KMS-11 (cell line): Measurements from ENCODE around the gene CCBE1.
"Not testable (repeated sequence)": the region's sequence is repeated elsewhere in the genome, so short reads cannot be mapped to it uniquely, and the experiment has no call there.

ENCODE experiments used
- H2AFZ ChIP-seq: fragments of 200-600 bp; sonication (generic); 2 replicates; pipeline ENCODE4 v1.6.1; 2016; ENCODE audit warnings: antibody characterized with exemption, mixed run types, low read depth
- H3K27ac ChIP-seq: fragments of 200-600 bp; sonication (generic); 2 replicates; pipeline ENCODE4 v1.6.1; 2016; ENCODE audit warnings: mild to moderate bottlenecking, mixed run types
- H3K27me3 ChIP-seq: fragments of 200-600 bp; sonication (generic); 2 replicates; pipeline ENCODE4 v1.6.1; 2017; ENCODE audit warnings: mild to moderate bottlenecking, low read depth, mixed run types, moderate library complexity; ENCODE audit not compliant: insufficient read depth
- H3K36me3 ChIP-seq: fragments of 200-600 bp; sonication (generic); 2 replicates; pipeline ENCODE4 v1.6.1; 2017; ENCODE audit warnings: mild to moderate bottlenecking, mixed run types; ENCODE audit not compliant: insufficient read depth
- H3K4me1 ChIP-seq: fragments of 200-600 bp; sonication (generic); 2 replicates; pipeline ENCODE4 v1.6.1; 2016; ENCODE audit warnings: mild to moderate bottlenecking, low read depth, mixed run types; ENCODE audit not compliant: poor library complexity, severe bottlenecking
- H3K4me2 ChIP-seq: fragments of 200-600 bp; sonication (generic); 2 replicates; pipeline ENCODE4 v1.7.0; 2016; ENCODE audit warnings: mild to moderate bottlenecking, mixed run types
- H3K4me3 ChIP-seq: fragments of 200-600 bp; sonication (generic); IDR thresholded peaks from 2 replicates; pipeline ENCODE4 v1.6.1; 2017; ENCODE audit warnings: low read depth, low read length, mixed read lengths; ENCODE audit not compliant: insufficient read depth
- H3K79me2 ChIP-seq: fragments of 200-600 bp; sonication (generic); 2 replicates; pipeline ENCODE4 v1.6.1; 2016; ENCODE audit warnings: low read depth, mixed run types; ENCODE audit not compliant: insufficient read depth
- H3K9ac ChIP-seq: fragments of 200-600 bp; sonication (generic); 2 replicates; pipeline ENCODE4 v1.6.1; 2016; ENCODE audit warnings: mild to moderate bottlenecking, mixed run types
- H4K20me1 ChIP-seq: fragments of 200-600 bp; sonication (generic); 2 replicates; pipeline ENCODE4 v1.6.1; 2016; ENCODE audit warnings: mild to moderate bottlenecking, mixed run types; ENCODE audit not compliant: insufficient read depth
- TF ChIP-seq, protein P1 (sequence below): fragments of 200-600 bp; sonication (generic); conservative IDR thresholded peaks from 2 replicates; pipeline ENCODE4 v1.6.1; 2017; ENCODE audit warnings: low read depth, mild to moderate bottlenecking, antibody characterized with exemption, low read length, moderate library complexity, mixed read lengths

CCBE1 gene

DNA sequence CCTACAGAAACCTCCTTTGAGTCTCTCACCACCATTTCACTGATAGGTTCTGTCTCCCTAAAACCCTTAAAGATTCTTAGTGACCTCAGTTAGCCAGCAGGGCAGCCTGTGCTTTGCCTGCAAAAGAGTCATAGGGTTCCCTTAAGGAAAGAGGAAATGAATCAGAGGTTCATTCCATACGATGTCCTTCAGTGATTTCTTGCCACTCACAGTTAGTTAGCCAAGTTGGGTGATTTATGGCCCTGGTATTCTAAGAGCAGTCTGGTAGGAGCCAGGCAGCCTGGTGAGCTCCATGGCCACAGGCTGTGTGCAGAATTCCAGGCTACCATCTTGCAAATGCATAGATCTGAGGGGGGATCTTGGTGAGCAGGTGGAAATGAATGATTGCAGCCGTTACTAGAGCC, 18.7 kb upstream of the CCBE1 start:
- H3K4me1 ChIP-seq, result no peaks in the 10 kb centered on the region

DNA sequence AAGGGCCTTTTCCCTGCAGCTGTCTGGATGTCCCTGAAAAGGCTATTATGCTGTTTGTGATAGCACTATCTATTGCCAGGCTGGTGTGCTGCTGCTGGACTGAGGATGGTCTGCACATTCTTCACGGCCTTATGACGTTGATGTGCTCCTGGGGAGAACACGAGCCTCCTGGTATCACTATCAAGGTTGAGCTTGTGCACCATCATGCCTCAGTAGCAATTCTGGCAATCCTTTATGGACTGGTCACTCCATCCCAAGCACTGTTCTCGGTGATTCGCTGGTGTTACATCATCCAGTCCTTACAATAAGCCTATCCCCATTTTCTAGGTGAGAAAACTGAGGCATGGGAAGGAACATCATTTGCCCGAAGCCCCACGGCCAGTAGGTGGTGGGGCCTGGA, 18.2 kb upstream of the CCBE1 start:
- H3K4me1 ChIP-seq, result no peaks in the 10 kb centered on the region
- no peak overlapping the region for H3K4me2 ChIP-seq
- no peaks in the 10 kb centered on the region for H4K20me1 ChIP-seq
- H3K27ac ChIP-seq, result no peak overlapping the region
- H3K4me3 ChIP-seq, result no peak overlapping the region
- H3K79me2 ChIP-seq, result no peaks in the 10 kb centered on the region
- no peaks in the 10 kb centered on the region for H3K27me3 ChIP-seq
- H3K9ac ChIP-seq, result no peak overlapping the region
- no peak overlapping the region for H2AFZ ChIP-seq
- TF ChIP-seq, protein P1, sequence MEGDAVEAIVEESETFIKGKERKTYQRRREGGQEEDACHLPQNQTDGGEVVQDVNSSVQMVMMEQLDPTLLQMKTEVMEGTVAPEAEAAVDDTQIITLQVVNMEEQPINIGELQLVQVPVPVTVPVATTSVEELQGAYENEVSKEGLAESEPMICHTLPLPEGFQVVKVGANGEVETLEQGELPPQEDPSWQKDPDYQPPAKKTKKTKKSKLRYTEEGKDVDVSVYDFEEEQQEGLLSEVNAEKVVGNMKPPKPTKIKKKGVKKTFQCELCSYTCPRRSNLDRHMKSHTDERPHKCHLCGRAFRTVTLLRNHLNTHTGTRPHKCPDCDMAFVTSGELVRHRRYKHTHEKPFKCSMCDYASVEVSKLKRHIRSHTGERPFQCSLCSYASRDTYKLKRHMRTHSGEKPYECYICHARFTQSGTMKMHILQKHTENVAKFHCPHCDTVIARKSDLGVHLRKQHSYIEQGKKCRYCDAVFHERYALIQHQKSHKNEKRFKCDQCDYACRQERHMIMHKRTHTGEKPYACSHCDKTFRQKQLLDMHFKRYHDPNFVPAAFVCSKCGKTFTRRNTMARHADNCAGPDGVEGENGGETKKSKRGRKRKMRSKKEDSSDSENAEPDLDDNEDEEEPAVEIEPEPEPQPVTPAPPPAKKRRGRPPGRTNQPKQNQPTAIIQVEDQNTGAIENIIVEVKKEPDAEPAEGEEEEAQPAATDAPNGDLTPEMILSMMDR, result no peak
- H3K36me3 ChIP-seq, result no peaks in the 10 kb centered on the region

More for the DNA sequence above, 18.7 kb upstream of the CCBE1 start:
- Histone ChIP-seq H2AFZ (no peak overlapping the region), H3K4me2 (no peak overlapping the region), H3K27me3 (no peaks in the 10 kb centered on the region), H3K4me3 (no peak overlapping the region), H4K20me1 (no peaks in the 10 kb centered on the region), H3K79me2 (no peaks in the 10 kb centered on the region), H3K27ac (no peak overlapping the region), H3K36me3 (no peaks in the 10 kb centered on the region), H3K9ac (no peak overlapping the region)
- TF ChIP-seq, protein P1, result no peak

DNA sequence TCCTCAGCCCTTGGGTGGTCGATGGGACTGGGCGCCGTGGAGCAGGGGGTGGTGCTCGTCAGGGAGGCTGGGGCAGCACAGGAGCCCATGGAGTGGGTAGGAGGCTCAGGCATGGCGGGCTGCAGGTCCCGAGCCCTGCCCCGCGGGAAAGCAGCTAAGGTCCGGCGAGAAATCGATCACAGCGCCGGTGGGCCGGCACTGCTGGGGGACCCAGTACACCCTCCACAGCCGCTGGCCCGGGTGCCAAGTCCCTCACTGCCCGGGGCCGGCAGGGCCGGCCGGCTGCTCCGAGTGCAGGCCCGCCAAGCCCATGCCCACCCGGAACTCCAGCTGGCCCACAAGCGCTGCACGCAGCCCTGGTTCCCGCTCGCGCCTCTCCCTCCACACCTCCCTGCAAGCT, 16.9 kb upstream of the CCBE1 start:
- H3K4me3 ChIP-seq, H3K27ac ChIP-seq, H3K79me2 ChIP-seq, H4K20me1 ChIP-seq, H2AFZ ChIP-seq, H3K4me2 ChIP-seq, H3K27me3 ChIP-seq, H3K36me3 ChIP-seq, H3K9ac ChIP-seq, H3K4me1 ChIP-seq: not testable (repeated sequence)

DNA sequence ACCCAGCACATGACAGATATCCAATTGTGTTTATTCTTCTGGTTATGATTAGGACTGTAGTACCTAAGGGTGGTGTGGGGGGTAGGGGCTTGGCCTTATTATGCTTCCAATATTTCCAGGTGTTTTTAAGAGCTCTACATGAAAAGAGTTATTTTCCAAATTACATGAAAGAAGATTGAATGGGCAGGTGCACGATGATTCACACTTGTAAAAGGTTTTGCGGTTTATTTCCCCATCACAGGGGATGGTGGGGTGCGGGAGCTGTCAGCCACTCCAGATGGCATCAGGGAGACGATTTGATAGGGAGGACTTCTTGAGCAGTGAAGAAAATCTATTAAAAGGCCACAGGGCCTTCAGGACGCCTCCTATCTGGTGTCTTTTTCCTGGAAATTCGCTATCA, 15.1 kb upstream of the CCBE1 start:
- H3K27ac ChIP-seq, result no peak overlapping the region
- TF ChIP-seq, protein P1, result no peak

DNA sequence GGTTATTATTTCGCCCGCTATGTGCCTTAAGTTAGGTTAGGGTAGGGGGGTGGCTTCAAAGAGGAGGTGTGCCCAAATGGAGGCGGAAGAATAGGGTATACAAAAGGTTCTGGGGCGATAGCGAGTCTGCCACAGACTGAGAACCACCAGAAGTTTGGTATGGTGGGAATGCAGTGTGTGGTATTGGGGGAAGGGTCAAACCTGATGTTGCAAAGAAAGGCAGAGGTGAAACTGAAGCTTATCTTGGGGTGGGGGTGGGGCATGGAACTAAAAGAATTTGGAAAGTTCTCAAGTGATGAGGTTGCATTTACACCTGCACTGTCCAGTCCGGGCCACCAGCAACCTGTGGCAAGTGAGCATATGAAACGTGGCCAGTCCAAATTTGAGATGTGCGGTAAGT, 11.8 kb upstream of the CCBE1 start:
- H3K4me3 ChIP-seq, result no peak overlapping the region
- H3K36me3 ChIP-seq, result no peaks in the 10 kb centered on the region
- no peak overlapping the region for H3K9ac ChIP-seq
- H2AFZ ChIP-seq, result no peak overlapping the region
- H3K27ac ChIP-seq, result no peak overlapping the region
- TF ChIP-seq, protein P1, result no peak
- H3K4me1 ChIP-seq, result peaks cover 34% of the 10 kb centered on the region
- no peaks in the 10 kb centered on the region for H3K79me2 ChIP-seq
- no peaks in the 10 kb centered on the region for H4K20me1 ChIP-seq
- H3K4me2 ChIP-seq, result no peak overlapping the region; the same call in 1 of the 2 replicates
- H3K27me3 ChIP-seq, result no peaks in the 10 kb centered on the region

More for the DNA sequence above, 15.1 kb upstream of the CCBE1 start:
- no peak overlapping the region for H3K9ac ChIP-seq
- H4K20me1 ChIP-seq, result no peaks in the 10 kb centered on the region
- peaks cover 21% of the 10 kb centered on the region for H3K4me1 ChIP-seq
- no peak overlapping the region for H3K4me2 ChIP-seq
- no peaks in the 10 kb centered on the region for H3K79me2 ChIP-seq
- no peaks in the 10 kb centered on the region for H3K27me3 ChIP-seq
- no peaks in the 10 kb centered on the region for H3K36me3 ChIP-seq
- no peak overlapping the region for H2AFZ ChIP-seq
- H3K4me3 ChIP-seq, result no peak overlapping the region
